ENCODE data around the gene CD22.
A peak's percentile ranks its signal among the peaks of the same experiment; 100 is the strongest.

Gene CD22

GRCh38 chr19:35313587-35313986, 15.4 kb upstream of the CD22 start:
- Mint-ChIP-seq H3K9me3 (no peaks in the 10 kb centered on the region), H3K27ac (peak overlapping the region; percentile 31), H3K4me1 (ENCODE audit: low read depth) (peaks cover 46% of the 10 kb centered on the region), H3K27me3 (peaks cover 14% of the 10 kb centered on the region), H3K36me3 (ENCODE audit: low read depth) (no peaks in the 10 kb centered on the region), H3K4me3 (no peak overlapping the region)
- intact Hi-C loops (cut with micrococcal nuclease) = no loop called here

- Mint-ChIP-seq H3K9me3 (no peaks in the 10 kb centered on the region), H3K4me1 (ENCODE audit: low read depth) (peaks cover 51% of the 10 kb centered on the region), H3K27me3 (peaks cover 14% of the 10 kb centered on the region), H3K27ac (no peak overlapping the region), H3K36me3 (ENCODE audit: low read depth) (no peaks in the 10 kb centered on the region), H3K4me3 (no peak overlapping the region)
- intact Hi-C loops (cut with micrococcal nuclease) = no loop called here
These were observed 15.0 kb upstream of the CD22 start for GRCh38 chr19:35314031-35314430.

DNA sequence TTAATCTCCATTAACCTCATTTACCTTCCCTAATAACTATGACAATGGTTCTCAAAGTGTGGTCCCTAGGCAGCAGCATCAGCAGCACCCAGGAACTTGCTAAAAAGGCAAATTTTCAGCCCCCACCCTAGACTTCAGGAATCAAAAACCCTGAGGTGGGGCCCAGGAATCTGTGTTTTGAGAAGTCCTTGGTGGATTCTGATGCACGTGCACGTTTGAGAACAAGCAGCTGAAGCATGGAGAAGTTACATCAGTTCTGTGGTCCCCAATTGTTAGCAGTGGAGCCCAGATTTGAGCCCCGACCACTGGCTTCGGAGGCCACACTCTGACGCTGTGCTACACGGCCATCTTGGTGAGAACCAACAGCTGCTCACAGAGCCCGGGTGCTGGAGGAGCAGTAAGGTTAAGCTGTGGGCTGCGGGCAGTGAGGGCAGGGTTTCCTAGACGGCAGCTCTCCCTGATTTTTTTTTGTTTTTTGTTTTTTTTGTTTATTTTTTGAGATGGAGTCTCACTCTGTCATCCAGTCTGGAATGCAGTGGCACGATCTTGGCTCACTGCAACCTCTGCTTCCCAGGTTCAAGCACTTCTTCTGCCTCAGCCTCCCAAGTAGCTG, 14.0 kb upstream of the CD22 start:
- peaks cover 58% of the 10 kb centered on the region for H3K4me1 Mint-ChIP-seq (ENCODE audit: low read depth)
- peaks cover 12% of the 10 kb centered on the region for H3K27me3 Mint-ChIP-seq
- H3K27ac Mint-ChIP-seq = no peak overlapping the region
- no peaks in the 10 kb centered on the region for H3K36me3 Mint-ChIP-seq (ENCODE audit: low read depth)
- intact Hi-C loops (cut with micrococcal nuclease) = loop anchor here (5.0 kb wide), 1 partner anchor 33 kb away; the partner anchor contains the start of gene HAMP
- no peaks in the 10 kb centered on the region for H3K9me3 Mint-ChIP-seq
- H3K4me3 Mint-ChIP-seq = no peak overlapping the region

- intact Hi-C loops (cut with micrococcal nuclease) = loop anchor here (5.0 kb wide), 1 partner anchor 34 kb away; the partner anchor contains the start of gene HAMP
- Mint-ChIP-seq H3K27me3 (peaks cover 6% of the 10 kb centered on the region), H3K27ac (peak overlapping the region; percentile 65), H3K36me3 (ENCODE audit: low read depth) (no peaks in the 10 kb centered on the region), H3K9me3 (no peaks in the 10 kb centered on the region), H3K4me3 (no peak overlapping the region), H3K4me1 (ENCODE audit: low read depth) (peaks cover 67% of the 10 kb centered on the region)
These were observed 13.1 kb upstream of the CD22 start for GRCh38 chr19:35315883-35316282.

GRCh38 chr19:35316560-35316959, 12.4 kb upstream of the CD22 start:
- peak overlapping the region; percentile 65 for H3K27ac Mint-ChIP-seq
- no peaks in the 10 kb centered on the region for H3K9me3 Mint-ChIP-seq
- no peaks in the 10 kb centered on the region for H3K36me3 Mint-ChIP-seq (ENCODE audit: low read depth)
- H3K27me3 Mint-ChIP-seq = peaks cover 5% of the 10 kb centered on the region
- peaks cover 70% of the 10 kb centered on the region for H3K4me1 Mint-ChIP-seq (ENCODE audit: low read depth)
- intact Hi-C loops (cut with micrococcal nuclease) = loop anchor here (5.0 kb wide), 1 partner anchor 34 kb away; the partner anchor contains the start of gene HAMP
- no peak overlapping the region for H3K4me3 Mint-ChIP-seq

DNA sequence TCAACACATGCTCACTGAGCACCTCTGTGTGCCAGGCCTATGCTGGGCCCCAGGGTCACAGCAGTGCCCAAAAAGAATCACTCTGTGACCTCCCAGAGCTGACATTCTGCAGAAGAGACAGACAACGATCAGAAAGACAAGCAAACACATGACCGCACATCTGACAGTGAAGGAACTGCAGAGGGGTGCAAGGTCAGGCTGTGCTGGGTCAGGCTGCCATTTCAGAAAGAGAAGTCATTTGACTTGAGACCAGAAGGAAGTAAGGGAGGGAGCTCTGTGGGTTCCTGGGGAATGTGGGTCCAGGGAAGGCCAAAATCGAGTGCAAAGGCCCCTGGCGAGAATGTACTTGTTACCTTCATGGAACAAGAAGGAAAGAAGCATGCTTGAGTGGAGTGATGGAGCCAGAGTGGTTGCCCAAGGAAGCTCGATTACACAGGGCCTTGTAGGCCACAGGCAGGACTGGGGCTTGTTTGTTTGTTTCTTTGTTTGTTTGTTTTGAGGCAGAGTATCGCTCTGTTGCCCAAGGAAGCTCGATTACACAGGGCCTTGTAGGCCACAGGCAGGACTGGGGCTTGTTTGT, 11.4 kb upstream of the CD22 start:
- H3K4me1 Mint-ChIP-seq (ENCODE audit: low read depth) = peaks cover 74% of the 10 kb centered on the region
- H3K36me3 Mint-ChIP-seq (ENCODE audit: low read depth) = no peaks in the 10 kb centered on the region
- H3K27me3 Mint-ChIP-seq = peaks cover 2% of the 10 kb centered on the region
- peak overlapping the region; percentile 91 for H3K27ac Mint-ChIP-seq
- H3K4me3 Mint-ChIP-seq = peak overlapping the region; percentile 24
- peaks cover 8% of the 10 kb centered on the region for H3K9me3 Mint-ChIP-seq
- intact Hi-C loops (cut with micrococcal nuclease) = loop anchor here (5.0 kb wide), 1 partner anchor 35 kb away; the partner anchor contains the start of gene HAMP

GRCh38 chr19:35318679-35319448, 10.1 kb upstream of the CD22 start:
- H3K4me1 Mint-ChIP-seq (ENCODE audit: low read depth) = peaks cover 67% of the 10 kb centered on the region
- H3K27me3 Mint-ChIP-seq = peaks cover 2% of the 10 kb centered on the region
- no peaks in the 10 kb centered on the region for H3K36me3 Mint-ChIP-seq (ENCODE audit: low read depth)
- peak overlapping the region; percentile 91 for H3K27ac Mint-ChIP-seq
- H3K4me3 Mint-ChIP-seq = peak overlapping the region; percentile 49
- peaks cover 8% of the 10 kb centered on the region for H3K9me3 Mint-ChIP-seq
- intact Hi-C loops (cut with micrococcal nuclease) = loop anchor here (5.0 kb wide), 1 partner anchor 37 kb away; the partner anchor contains the start of gene HAMP

DNA sequence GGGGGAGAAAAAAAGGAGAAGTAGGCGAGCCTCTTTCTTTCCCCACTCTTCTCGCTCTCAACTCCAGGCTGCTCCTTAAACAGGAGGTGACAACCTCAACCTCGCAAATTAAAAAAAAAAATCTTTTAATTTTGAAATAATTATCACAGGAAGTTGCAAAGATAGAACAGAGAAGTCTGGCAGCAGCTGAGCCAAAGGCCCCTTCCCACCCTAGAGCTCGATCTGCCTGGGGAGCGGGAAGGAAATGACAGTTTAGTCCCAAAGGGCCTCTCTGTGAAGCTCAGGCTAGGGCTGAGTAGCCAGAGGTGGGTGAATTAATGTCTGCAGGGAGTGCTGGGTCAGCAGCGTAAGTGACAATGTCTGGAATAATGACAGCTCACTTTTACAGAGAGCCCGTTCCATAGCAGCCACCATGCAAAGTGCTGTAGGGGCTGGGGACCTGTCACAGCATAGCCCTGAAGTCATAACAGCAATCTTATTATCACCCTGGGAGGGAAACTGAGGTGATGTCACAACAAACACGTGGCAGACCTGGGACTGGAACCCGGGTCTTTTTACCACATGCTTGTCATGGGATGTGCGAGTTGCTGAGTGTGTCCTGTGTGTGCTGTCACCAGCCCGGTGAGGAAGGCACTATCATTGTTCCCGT, 8.8 kb upstream of the CD22 start:
- Mint-ChIP-seq H3K27me3 (peaks cover 2% of the 10 kb centered on the region), H3K36me3 (ENCODE audit: low read depth) (no peaks in the 10 kb centered on the region), H3K9me3 (peaks cover 8% of the 10 kb centered on the region), H3K4me3 (no peak overlapping the region), H3K27ac (peak overlapping the region; percentile 91), H3K4me1 (ENCODE audit: low read depth) (peaks cover 68% of the 10 kb centered on the region)
- intact Hi-C loops (cut with micrococcal nuclease) = no loop called here

- Mint-ChIP-seq H3K4me3 (no peak overlapping the region), H3K36me3 (ENCODE audit: low read depth) (no peaks in the 10 kb centered on the region), H3K4me1 (ENCODE audit: low read depth) (peaks cover 61% of the 10 kb centered on the region), H3K27ac (peak overlapping the region; percentile 58), H3K27me3 (no peaks in the 10 kb centered on the region), H3K9me3 (peaks cover 8% of the 10 kb centered on the region)
- intact Hi-C loops (cut with micrococcal nuclease) = no loop called here
These were observed 7.7 kb upstream of the CD22 start for GRCh38 chr19:35321291-35321690.

DNA sequence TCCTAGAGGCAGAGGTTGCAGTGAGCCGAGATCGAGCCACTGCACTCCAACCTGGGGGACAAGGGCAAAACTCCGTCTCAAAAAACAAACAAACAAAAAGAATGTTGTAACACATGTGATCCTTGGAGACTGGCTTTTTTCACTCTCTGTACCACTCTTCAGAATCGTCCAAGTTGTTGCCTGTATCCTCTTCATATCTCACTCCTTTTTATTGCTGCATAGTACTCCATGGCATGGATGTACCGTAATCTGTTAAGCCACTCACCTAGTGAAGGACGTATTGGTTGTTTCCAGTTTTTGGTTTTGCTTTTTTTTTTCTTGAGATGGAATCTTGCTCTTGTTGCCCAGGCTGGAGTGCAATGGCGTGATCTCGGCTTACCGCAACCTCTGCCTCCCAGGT, 7.0 kb upstream of the CD22 start:
- peaks cover 59% of the 10 kb centered on the region for H3K4me1 Mint-ChIP-seq (ENCODE audit: low read depth)
- peak overlapping the region; percentile 58 for H3K27ac Mint-ChIP-seq
- no peak overlapping the region for H3K4me3 Mint-ChIP-seq
- intact Hi-C loops (cut with micrococcal nuclease) = no loop called here
- H3K9me3 Mint-ChIP-seq = peaks cover 8% of the 10 kb centered on the region
- no peaks in the 10 kb centered on the region for H3K27me3 Mint-ChIP-seq
- no peaks in the 10 kb centered on the region for H3K36me3 Mint-ChIP-seq (ENCODE audit: low read depth)

DNA sequence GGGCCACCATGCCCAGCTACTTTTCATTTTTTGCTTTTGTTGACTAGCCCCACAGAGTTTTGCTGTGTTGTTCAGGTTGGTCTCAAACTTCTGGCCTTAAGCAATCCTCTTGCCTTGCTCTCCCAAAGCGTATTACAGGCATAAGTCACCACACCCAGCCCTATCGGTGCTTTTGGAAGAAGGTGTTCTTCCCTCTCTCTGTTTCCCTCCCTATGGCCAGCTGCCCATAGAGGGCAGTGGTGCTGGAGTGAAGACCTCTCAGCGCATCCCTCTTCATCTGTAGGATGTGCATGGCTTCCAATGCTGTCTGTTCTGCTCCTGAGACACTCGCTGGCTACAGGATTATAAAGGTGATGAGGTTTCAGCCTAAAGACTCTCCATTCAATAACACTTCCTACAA, 1.3 kb upstream of the CD22 start:
- H3K27ac Mint-ChIP-seq = no peak overlapping the region
- H3K4me3 Mint-ChIP-seq = no peak overlapping the region
- H3K9me3 Mint-ChIP-seq = no peaks in the 10 kb centered on the region
- H3K27me3 Mint-ChIP-seq = peaks cover 11% of the 10 kb centered on the region
- intact Hi-C loops (cut with micrococcal nuclease) = no loop called here
- H3K36me3 Mint-ChIP-seq (ENCODE audit: low read depth) = no peaks in the 10 kb centered on the region
- peaks cover 26% of the 10 kb centered on the region for H3K4me1 Mint-ChIP-seq (ENCODE audit: low read depth)

DNA sequence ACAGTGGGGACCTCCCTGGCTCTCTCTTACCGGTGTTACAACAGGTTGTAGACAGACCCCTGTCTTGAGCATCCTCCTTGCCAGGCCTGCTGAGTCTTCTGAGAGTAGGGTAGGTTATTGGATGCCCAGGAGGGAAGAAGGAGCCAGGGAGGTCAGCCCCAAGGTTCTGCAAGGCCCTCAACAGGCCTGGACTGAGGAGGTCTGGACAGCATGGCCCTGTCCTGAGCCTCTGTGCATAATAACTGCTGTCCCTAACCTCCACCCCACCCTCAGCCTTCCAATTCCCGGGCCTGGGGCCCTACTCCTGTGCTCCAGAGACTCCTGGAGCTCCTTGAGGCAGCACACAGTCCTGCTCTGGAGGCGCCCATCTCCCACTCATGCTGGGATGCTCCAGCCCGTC, 336 bp downstream of the CD22 start:
- Mint-ChIP-seq H3K9me3 (no peaks in the 10 kb centered on the region), H3K4me1 (ENCODE audit: low read depth) (peaks cover 19% of the 10 kb centered on the region), H3K27ac (no peak overlapping the region), H3K36me3 (ENCODE audit: low read depth) (no peaks in the 10 kb centered on the region), H3K27me3 (peaks cover 23% of the 10 kb centered on the region), H3K4me3 (no peak overlapping the region)
- intact Hi-C loops (cut with micrococcal nuclease) = no loop called here

DNA sequence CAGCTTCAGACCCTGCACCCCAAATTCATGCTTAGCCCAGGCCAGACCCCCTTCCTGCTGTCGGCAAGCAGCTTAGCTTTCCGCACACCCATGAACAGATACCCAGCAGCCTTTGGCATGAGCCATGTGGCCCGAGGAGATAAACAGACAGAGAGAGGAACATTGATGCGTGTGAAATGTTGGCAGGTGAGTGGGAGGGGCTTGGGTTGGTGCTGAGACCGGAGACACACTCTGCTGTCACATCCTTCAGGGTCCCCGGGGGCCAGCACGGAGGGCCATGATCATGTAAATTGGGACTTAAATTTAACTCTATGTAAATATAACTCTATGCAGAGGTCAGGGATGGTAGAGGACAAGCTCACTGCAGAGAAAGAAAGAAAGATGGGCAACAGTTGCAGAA, 1.5 kb downstream of the CD22 start:
- no peak overlapping the region for H3K4me3 Mint-ChIP-seq
- peaks cover 12% of the 10 kb centered on the region for H3K4me1 Mint-ChIP-seq (ENCODE audit: low read depth)
- H3K27ac Mint-ChIP-seq = no peak overlapping the region
- H3K27me3 Mint-ChIP-seq = peaks cover 25% of the 10 kb centered on the region
- no peaks in the 10 kb centered on the region for H3K9me3 Mint-ChIP-seq
- H3K36me3 Mint-ChIP-seq (ENCODE audit: low read depth) = no peaks in the 10 kb centered on the region
- intact Hi-C loops (cut with micrococcal nuclease) = no loop called here

Data from dendritic cell treated with granulocyte-macrophage colony-stimulating factor and Interleukin-4, amounts not matched to agents 40 ng/mL and 50 ng/mL, for 4 days (primary cell).